Astrocyte (in vitro differentiated cells and primary cell): ENCODE data around the gene IL2RA. TPM values are rescaled to one million over a fixed set of nuclear protein-coding genes. Genes with fewer than 3 reads are reported as not detected.

Source experiments
- DNase-seq: peaks from one replicate; pipeline ENCODE4 v3.0.0-alpha.2; 2010; ENCODE audit warnings: low read depth
- FAIRE-seq: peaks from 2 replicates; lab custom pipeline; 2011; peaks lifted over from hg19 to GRCh38; lab: Jason Lieb, UNC
- H2AFZ ChIP-seq: 2 replicates; pipeline ENCODE4 v1.6.0; 2012; ENCODE audit warnings: low read depth, low read length, inconsistent platforms
- H3K27ac ChIP-seq: 2 replicates; pipeline ENCODE4 v1.5.1; 2011; ENCODE audit warnings: low read depth, low read length, inconsistent platforms
- H3K27me3 ChIP-seq: 2 replicates; pipeline ENCODE4 v1.6.0; 2011; ENCODE audit warnings: low read length, inconsistent platforms; ENCODE audit not compliant: insufficient read depth
- H3K36me3 ChIP-seq: 2 replicates; pipeline ENCODE4 v1.5.1; 2011; ENCODE audit warnings: low read length, inconsistent platforms; ENCODE audit not compliant: insufficient read depth
- H3K4me1 ChIP-seq: 2 replicates; pipeline ENCODE4 v1.5.1; 2011; ENCODE audit warnings: low read length, inconsistent platforms; ENCODE audit not compliant: insufficient read depth
- H3K4me2 ChIP-seq: 2 replicates; pipeline ENCODE4 v1.6.0; 2012; ENCODE audit warnings: low read length, inconsistent platforms
- H3K4me3 ChIP-seq: 2 replicates; pipeline ENCODE4 v1.5.1; 2011; ENCODE audit warnings: low read depth, mild to moderate bottlenecking, low read length, inconsistent platforms; ENCODE audit not compliant: insufficient read depth
- H3K79me2 ChIP-seq: 2 replicates; pipeline ENCODE4 v1.6.0; 2012; ENCODE audit warnings: mild to moderate bottlenecking, low read length, inconsistent platforms; ENCODE audit not compliant: insufficient read depth
- H3K9ac ChIP-seq: 2 replicates; pipeline ENCODE4 v1.6.0; 2012; ENCODE audit warnings: mild to moderate bottlenecking, low read length, inconsistent platforms
- H3K9me3 ChIP-seq: 2 replicates; pipeline ENCODE4 v1.5.1; 2012; ENCODE audit warnings: low read depth, mild to moderate bottlenecking, low read length, inconsistent platforms; ENCODE audit not compliant: insufficient read depth
- H4K20me1 ChIP-seq: 2 replicates; pipeline ENCODE4 v1.6.0; 2012; ENCODE audit warnings: low read length, inconsistent platforms; ENCODE audit not compliant: insufficient read depth
- H3K27ac Mint-ChIP-seq: one replicate; pipeline ENCODE4 v1.8.0; 2021; ENCODE audit warnings: mild to moderate bottlenecking, mixed read lengths; ENCODE audit not compliant: unreplicated experiment
- H3K27me3 Mint-ChIP-seq: one replicate; pipeline ENCODE4 v1.8.0; 2021; ENCODE audit warnings: low read depth, mixed read lengths; ENCODE audit not compliant: unreplicated experiment
- H3K36me3 Mint-ChIP-seq: one replicate; pipeline ENCODE4 v1.8.0; 2021; ENCODE audit warnings: low read depth, mixed read lengths; ENCODE audit not compliant: unreplicated experiment
- H3K4me1 Mint-ChIP-seq: one replicate; pipeline ENCODE4 v1.8.0; 2021; ENCODE audit warnings: low read depth, mixed read lengths; ENCODE audit not compliant: unreplicated experiment
- H3K4me3 Mint-ChIP-seq: one replicate; pipeline ENCODE4 v1.8.0; 2021; ENCODE audit warnings: mild to moderate bottlenecking, moderate library complexity, mixed read lengths; ENCODE audit not compliant: unreplicated experiment
- H3K9me3 Mint-ChIP-seq: one replicate; pipeline ENCODE4 v1.8.0; 2021; ENCODE audit warnings: mild to moderate bottlenecking, mixed read lengths; ENCODE audit not compliant: unreplicated experiment
- EZH2 ChIP-seq: IDR thresholded peaks from 2 replicates; pipeline ENCODE4 v1.6.1; 2012; ENCODE audit warnings: mild to moderate bottlenecking, low read length, inconsistent platforms; ENCODE audit not compliant: insufficient read depth
- total RNA-seq: library from RNA; stranded (reverse); gene quantifications from 2 replicates; pipeline ENCODE4 v1.2.1, GENCODE V29; 2021
- TF ChIP-seq, protein P1 (sequence below): IDR thresholded peaks from 2 replicates; pipeline ENCODE4 v1.5.1; 2011; ENCODE audit warnings: low read depth, mild to moderate bottlenecking, inconsistent platforms, low read length, moderate library complexity; ENCODE audit not compliant: insufficient read depth

Gene IL2RA
- total RNA-seq, 1 donor from 2014 or later, result not detected

DNA sequence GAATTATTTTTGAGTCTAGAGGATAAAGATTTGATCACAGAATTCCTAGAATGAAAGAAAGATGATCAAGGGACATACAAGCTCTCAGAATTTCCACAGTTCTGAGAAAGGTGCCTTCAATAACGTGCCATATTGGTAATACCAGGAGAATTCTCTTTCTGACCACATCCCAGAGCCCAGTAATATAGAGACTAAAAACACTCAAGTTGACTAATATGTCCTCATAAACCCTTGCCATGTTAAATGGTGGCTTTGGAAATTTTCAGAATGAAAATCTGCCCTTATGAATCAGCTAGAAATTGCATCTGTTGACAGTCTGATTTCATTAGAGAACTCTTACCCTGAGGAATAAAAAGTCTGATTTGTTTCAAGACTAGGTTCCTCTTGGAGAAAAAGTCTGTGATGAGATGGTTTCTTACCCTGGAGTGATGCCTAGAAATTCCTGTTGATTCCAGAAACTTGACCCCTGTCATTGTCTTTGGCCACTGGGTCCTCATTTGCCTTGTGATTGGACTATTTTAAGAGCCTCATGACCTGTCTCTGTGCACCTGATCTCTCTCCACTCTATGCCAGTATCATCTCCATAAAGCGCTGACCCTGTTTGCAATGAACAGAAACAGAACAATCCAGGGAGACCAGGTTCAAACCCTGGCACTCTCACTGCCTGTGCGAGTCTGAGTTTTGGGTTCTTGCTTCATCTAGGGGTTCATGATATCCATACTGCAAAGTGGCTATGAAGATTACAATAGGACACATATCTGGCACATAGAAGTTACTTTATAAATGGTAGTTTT is 3.3 kb downstream of the IL2RA start:
- Histone ChIP-seq H3K9ac (no peak overlapping the region), H3K9me3 (no peaks in the 10 kb centered on the region), H3K36me3 (no peaks in the 10 kb centered on the region), H3K27ac (no peak overlapping the region), H2AFZ (no peak overlapping the region), H3K27me3 (peaks cover 13% of the 10 kb centered on the region), H3K4me1 (no peaks in the 10 kb centered on the region), H3K4me2 (no peak overlapping the region), H3K4me3 (no peak overlapping the region), H3K79me2 (no peaks in the 10 kb centered on the region), H4K20me1 (no peaks in the 10 kb centered on the region)
- no peak for FAIRE-seq
- Mint-ChIP-seq H3K27ac (no peak overlapping the region), H3K36me3 (no peaks in the 10 kb centered on the region), H3K4me1 (no peaks in the 10 kb centered on the region), H3K4me3 (no peak overlapping the region), H3K9me3 (peaks cover 2% of the 10 kb centered on the region), H3K27me3 (peaks cover 7% of the 10 kb centered on the region)
- TF ChIP-seq EZH2, result no peak
- TF ChIP-seq, protein P1, sequence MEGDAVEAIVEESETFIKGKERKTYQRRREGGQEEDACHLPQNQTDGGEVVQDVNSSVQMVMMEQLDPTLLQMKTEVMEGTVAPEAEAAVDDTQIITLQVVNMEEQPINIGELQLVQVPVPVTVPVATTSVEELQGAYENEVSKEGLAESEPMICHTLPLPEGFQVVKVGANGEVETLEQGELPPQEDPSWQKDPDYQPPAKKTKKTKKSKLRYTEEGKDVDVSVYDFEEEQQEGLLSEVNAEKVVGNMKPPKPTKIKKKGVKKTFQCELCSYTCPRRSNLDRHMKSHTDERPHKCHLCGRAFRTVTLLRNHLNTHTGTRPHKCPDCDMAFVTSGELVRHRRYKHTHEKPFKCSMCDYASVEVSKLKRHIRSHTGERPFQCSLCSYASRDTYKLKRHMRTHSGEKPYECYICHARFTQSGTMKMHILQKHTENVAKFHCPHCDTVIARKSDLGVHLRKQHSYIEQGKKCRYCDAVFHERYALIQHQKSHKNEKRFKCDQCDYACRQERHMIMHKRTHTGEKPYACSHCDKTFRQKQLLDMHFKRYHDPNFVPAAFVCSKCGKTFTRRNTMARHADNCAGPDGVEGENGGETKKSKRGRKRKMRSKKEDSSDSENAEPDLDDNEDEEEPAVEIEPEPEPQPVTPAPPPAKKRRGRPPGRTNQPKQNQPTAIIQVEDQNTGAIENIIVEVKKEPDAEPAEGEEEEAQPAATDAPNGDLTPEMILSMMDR, result no peak
- DNase-seq, result no peak

DNA sequence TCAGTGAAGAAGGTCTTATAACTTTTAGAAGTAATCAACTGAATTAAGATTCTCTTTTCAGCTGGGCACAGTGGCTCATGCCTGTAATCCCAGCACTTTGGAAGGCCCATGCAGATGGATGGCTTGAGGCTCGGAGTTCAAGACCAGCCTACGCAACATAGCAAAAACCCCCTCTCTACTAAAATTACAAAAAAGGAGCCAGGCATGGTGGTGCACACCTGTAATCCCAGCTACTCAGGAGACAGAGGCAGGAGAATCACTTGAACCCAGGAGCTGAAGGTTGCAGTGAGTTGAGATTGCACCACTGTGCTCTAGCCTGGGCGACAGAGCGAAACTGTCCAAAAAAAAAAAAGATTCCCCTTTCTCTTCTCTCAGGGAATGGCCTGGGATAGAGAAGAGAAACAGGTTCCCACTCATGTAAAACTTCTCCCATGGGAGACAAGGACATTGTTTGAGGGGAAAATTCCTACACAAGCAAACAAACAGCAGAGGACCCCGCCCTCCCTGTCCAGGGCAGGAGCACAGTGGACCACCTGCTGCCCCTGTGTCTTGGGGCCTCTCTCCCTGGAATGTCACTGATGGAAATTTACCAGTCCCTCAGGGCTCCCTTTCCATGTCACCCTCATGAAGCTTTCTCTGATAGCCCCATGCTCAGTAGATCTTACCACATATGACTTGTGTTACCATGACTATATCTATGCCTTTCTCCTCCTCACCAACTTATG is 5.6 kb downstream of the IL2RA start:
- no peaks in the 10 kb centered on the region for H3K79me2 ChIP-seq
- no peaks in the 10 kb centered on the region for H3K36me3 Mint-ChIP-seq
- no peak for TF ChIP-seq EZH2
- TF ChIP-seq, protein P1, result no peak
- no peaks in the 10 kb centered on the region for H3K4me1 ChIP-seq
- H3K27me3 ChIP-seq, result peaks cover 18% of the 10 kb centered on the region
- no peak overlapping the region for H3K9ac ChIP-seq
- H3K36me3 ChIP-seq, result no peaks in the 10 kb centered on the region
- H2AFZ ChIP-seq, result no peak overlapping the region
- H3K27me3 Mint-ChIP-seq, result peaks cover 14% of the 10 kb centered on the region
- no peak overlapping the region for H3K4me3 Mint-ChIP-seq
- FAIRE-seq, result no peak
- H3K9me3 ChIP-seq, result no peaks in the 10 kb centered on the region
- no peak for DNase-seq
- no peak overlapping the region for H3K27ac Mint-ChIP-seq
- H4K20me1 ChIP-seq, result no peaks in the 10 kb centered on the region
- H3K4me3 ChIP-seq, result no peak overlapping the region
- peaks cover 2% of the 10 kb centered on the region for H3K9me3 Mint-ChIP-seq
- no peak overlapping the region for H3K27ac ChIP-seq
- H3K4me2 ChIP-seq, result no peak overlapping the region
- H3K4me1 Mint-ChIP-seq, result peaks cover 6% of the 10 kb centered on the region

DNA sequence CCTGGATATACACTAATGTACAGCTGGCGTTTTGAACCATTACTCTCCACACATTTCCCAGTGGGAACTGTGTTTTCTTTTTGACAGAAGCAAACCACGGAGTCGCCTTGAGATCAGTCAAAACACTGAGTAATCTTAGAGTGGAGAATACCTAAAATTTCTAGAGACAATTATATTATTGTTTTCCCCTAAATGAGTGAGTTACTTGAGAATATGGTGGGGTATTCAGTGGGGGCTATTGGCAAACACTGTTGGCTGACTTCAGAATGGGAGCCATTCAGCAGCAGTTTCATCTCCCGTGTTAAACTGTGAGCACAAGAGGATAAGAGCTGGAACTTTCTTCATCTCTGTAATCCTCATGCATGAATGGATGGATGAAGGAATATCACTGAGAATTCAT is 6.2 kb downstream of the IL2RA start:
- no peak for FAIRE-seq
- TF ChIP-seq EZH2, result no peak
- TF ChIP-seq, protein P1, result no peak

More for the DNA sequence above, 6.2 kb downstream of the IL2RA start:
- no peaks in the 10 kb centered on the region for H3K9me3 ChIP-seq
- no peak overlapping the region for H3K27ac ChIP-seq
- no peaks in the 10 kb centered on the region for H3K79me2 ChIP-seq
- no peak overlapping the region for H3K4me2 ChIP-seq
- no peak overlapping the region for H2AFZ ChIP-seq
- H3K4me1 Mint-ChIP-seq, result peaks cover 6% of the 10 kb centered on the region
- peaks cover 2% of the 10 kb centered on the region for H3K9me3 Mint-ChIP-seq
- no peak overlapping the region for H3K4me3 Mint-ChIP-seq
- H4K20me1 ChIP-seq, result no peaks in the 10 kb centered on the region
- DNase-seq, result no peak
- H3K27ac Mint-ChIP-seq, result no peak overlapping the region
- H3K9ac ChIP-seq, result no peak overlapping the region
- H3K4me1 ChIP-seq, result no peaks in the 10 kb centered on the region
- no peaks in the 10 kb centered on the region for H3K36me3 Mint-ChIP-seq
- H3K27me3 ChIP-seq, result peaks cover 18% of the 10 kb centered on the region
- H3K27me3 Mint-ChIP-seq, result peaks cover 13% of the 10 kb centered on the region
- H3K36me3 ChIP-seq, result no peaks in the 10 kb centered on the region
- H3K4me3 ChIP-seq, result no peak overlapping the region
